ENCODE data around the gene SDK1. TPM values are rescaled to one million over a fixed set of nuclear protein-coding genes. Genes with fewer than 3 reads are reported as not detected.

The SDK1 gene
- total and polyA plus RNA-seq, 8 donors = 1.6 to 11.2 (median 6.6) TPM

DNA sequence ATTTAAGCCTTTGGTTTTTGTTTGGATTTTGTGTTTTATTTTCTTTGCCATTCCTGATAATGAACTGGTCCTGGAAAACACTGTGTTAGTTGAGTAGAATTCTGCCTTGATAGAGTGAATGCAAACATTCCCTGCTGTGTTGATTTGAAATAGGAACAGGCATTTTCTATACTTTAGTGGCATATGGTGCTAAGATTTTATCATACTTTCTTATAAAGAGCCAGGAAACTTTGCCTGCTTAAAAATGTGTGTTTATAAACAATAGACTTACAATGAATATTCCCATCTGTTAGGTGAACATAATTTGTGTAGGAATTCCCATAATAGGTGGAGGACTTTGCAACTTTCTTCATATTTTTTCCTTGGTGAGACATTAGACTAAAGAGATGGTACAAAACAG lies 333.3 kb downstream of the SDK1 start:
- Histone ChIP-seq H3K4me3 (no peak overlapping the region), H3K27me3 (no peaks in the 10 kb centered on the region), H3K9me3 (peaks cover 0 to 23% (median 18%) of the 10 kb centered on the region in 4 donors), H3K4me1 (no peaks in the 10 kb centered on the region), H3K36me3 (no peaks in the 10 kb centered on the region), H3K27ac (no peak overlapping the region)
- TF ChIP-seq, protein P1, sequence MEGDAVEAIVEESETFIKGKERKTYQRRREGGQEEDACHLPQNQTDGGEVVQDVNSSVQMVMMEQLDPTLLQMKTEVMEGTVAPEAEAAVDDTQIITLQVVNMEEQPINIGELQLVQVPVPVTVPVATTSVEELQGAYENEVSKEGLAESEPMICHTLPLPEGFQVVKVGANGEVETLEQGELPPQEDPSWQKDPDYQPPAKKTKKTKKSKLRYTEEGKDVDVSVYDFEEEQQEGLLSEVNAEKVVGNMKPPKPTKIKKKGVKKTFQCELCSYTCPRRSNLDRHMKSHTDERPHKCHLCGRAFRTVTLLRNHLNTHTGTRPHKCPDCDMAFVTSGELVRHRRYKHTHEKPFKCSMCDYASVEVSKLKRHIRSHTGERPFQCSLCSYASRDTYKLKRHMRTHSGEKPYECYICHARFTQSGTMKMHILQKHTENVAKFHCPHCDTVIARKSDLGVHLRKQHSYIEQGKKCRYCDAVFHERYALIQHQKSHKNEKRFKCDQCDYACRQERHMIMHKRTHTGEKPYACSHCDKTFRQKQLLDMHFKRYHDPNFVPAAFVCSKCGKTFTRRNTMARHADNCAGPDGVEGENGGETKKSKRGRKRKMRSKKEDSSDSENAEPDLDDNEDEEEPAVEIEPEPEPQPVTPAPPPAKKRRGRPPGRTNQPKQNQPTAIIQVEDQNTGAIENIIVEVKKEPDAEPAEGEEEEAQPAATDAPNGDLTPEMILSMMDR (IDR thresholded peaks at IDR 0.05) = no peak
- no peak for TF ChIP-seq POLR2AphosphoS5 (IDR thresholded peaks at IDR 0.05)
- intact Hi-C loops (cut with DNase I; ENCODE audit: low total_unique reads) = no loop called here
- DNase-seq = no peak

DNA sequence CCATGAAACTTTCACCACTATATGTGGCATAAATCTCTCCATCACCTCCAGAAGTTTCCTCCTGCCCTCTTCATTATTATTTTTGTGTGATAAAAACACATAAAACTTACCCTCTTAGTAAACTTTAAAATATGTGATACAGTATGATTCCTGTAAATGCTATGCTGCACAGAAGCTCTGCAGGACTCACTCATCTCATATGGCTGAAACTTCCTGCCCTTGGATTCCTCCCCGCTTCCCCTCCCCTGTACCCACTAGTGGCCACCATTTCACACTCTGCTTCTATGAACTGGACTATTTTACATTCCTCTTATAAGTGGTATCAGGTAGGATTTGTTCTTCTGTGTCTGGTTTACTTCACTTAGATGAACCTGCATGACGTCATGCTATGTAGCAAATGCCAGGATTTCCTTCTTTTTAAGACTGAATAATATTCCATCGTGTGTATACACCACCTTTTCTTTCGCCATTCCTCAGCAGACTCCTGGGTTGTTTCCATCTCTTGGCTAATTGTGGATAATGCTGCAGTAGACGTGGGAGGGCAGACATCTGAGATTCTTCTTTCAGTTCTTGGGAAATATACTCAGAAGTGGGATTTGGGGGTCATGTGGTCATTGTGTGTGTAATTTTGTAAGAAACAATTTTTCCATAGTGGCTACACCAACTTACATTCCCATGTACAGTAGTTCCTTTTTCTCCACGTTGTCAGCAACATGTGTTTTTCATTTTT lies 335.2 kb downstream of the SDK1 start:
- Histone ChIP-seq H3K36me3 (no peaks in the 10 kb centered on the region), H3K4me3 (no peak overlapping the region), H3K27me3 (no peaks in the 10 kb centered on the region), H3K27ac (no peak overlapping the region), H3K9me3 (peaks cover 0 to 4% (median 0%) of the 10 kb centered on the region in 4 donors), H3K4me1 (no peaks in the 10 kb centered on the region)
- 82 to 90% (median 87%) methylated on average over 6 of the region's 6 CpGs for WGBS, 5 donors
- intact Hi-C loops (cut with DNase I; ENCODE audit: low total_unique reads) = no loop called here
- DNase-seq = no peak
- TF ChIP-seq EP300 (IDR thresholded peaks at IDR 0.05) = no peak
- no peak for TF ChIP-seq POLR2A (IDR thresholded peaks at IDR 0.05)
- no peak for TF ChIP-seq POLR2AphosphoS5 (IDR thresholded peaks at IDR 0.05)
- TF ChIP-seq, protein P1 (IDR thresholded peaks at IDR 0.05) = no peak

DNA sequence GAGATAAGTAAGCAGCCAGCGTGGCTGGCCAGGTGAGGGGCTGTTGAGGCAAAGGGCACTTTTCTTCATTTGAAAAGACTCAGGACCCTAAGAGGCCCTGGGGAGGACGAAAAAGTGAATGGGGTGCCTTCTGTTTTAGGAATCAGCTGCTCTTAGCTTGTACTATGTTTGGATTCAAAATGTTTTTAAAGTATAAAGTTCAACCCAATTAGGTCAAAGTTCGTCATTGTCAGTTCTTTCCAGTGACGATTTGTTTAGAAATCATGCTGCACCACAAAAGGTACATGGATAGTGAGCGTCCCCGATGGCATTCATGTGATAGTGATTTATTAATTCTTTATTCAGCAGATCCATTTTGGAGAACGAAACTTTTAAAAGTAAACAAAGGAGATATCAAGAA lies 338.2 kb downstream of the SDK1 start:
- WGBS, 5 donors = 41 to 54% (median 48%) methylated on average over 7 of the region's 7 CpGs
- Histone ChIP-seq H3K27ac (no peak overlapping the region), H3K9me3 (no peaks in the 10 kb centered on the region), H3K27me3 (no peaks in the 10 kb centered on the region), H3K4me1 (no peaks in the 10 kb centered on the region), H3K36me3 (peaks cover 0 to 10% (median 0%) of the 10 kb centered on the region in 4 donors), H3K4me3 (no peak overlapping the region)
- intact Hi-C loops (cut with DNase I; ENCODE audit: low total_unique reads) = no loop called here
- no peak for DNase-seq
- no peak for TF ChIP-seq EP300 (IDR thresholded peaks at IDR 0.05)
- no peak for TF ChIP-seq POLR2AphosphoS5 (IDR thresholded peaks at IDR 0.05)
- TF ChIP-seq, protein P1 (IDR thresholded peaks at IDR 0.05) = no peak
- no peak for TF ChIP-seq POLR2A (IDR thresholded peaks at IDR 0.05)

DNA sequence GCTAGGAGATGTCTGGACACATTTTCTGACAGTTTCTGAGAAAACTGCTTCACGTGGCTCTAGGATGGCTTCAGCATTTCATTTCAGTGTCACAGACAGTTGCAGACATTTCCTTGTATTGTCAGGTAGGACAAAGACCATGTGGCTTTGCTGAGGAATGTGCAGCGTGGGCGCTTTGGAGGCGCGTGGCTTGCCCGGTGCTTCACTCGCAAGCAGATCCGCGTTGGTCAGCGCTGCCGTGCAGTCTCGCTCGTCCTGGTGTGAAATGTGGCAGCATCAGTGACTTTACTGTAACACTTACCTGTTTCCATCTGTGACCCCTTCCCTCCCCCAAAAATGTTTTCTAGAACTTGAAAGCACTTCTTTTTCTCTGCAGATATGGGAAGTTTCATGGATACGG lies 340.5 kb downstream of the SDK1 start:
- Histone ChIP-seq H3K36me3 (peaks cover 0 to 10% (median 0%) of the 10 kb centered on the region in 4 donors), H3K27me3 (no peaks in the 10 kb centered on the region), H3K27ac (no peak overlapping the region), H3K9me3 (no peaks in the 10 kb centered on the region), H3K4me1 (no peaks in the 10 kb centered on the region), H3K4me3 (no peak overlapping the region)
- WGBS, 5 donors = 89 to 94% (median 91%) methylated on average over 14 of the region's 14 CpGs
- DNase-seq = no peak
- intact Hi-C loops (cut with DNase I; ENCODE audit: low total_unique reads) = no loop called here
- TF ChIP-seq POLR2AphosphoS5 (IDR thresholded peaks at IDR 0.05) = no peak
- no peak for TF ChIP-seq EP300 (IDR thresholded peaks at IDR 0.05)
- TF ChIP-seq, protein P1 (IDR thresholded peaks at IDR 0.05) = no peak
- TF ChIP-seq POLR2A (IDR thresholded peaks at IDR 0.05) = no peak
